Measurements from ENCODE around the gene RUBCNL. TPM values are rescaled to one million over a fixed set of nuclear protein-coding genes. Genes with fewer than 3 reads are reported as not detected.

RUBCNL gene
- total and polyA plus RNA-seq, 9 of the 15 experiments (the other 6 are each of a cell fraction or from before 2014, with no cell fraction given): 0.04 to 0.35 (median 0.12) TPM; not detected in 3

- TF ChIP-seq PHB2 (IDR thresholded peaks at IDR 0.05; ENCODE audit: low read depth) (no peak), ZNF76 (CRISPR knock-in tag; IDR thresholded peaks at IDR 0.05; ENCODE audit: borderline replicate concordance) (no peak), ZNF274 (IDR thresholded peaks at IDR 0.05; ENCODE audit: borderline replicate concordance, low read depth, low read length) (no peak), GABPA (tag; conservative IDR thresholded peaks at IDR 0.05; ENCODE audit: low read depth) (0 out of 2 replicates have a peak, but pooled peaks have one; percentile 33), SMAD4 (CRISPR knock-in tag; conservative IDR thresholded peaks at IDR 0.05) (0 out of 2 replicates have a peak, but pooled peaks have one; percentile 0), ARID4B (CRISPR knock-in tag; IDR thresholded peaks at IDR 0.05) (no peak), CC2D1A (IDR thresholded peaks at IDR 0.05) (no peak), CREM (IDR thresholded peaks at IDR 0.05; ENCODE audit: low read depth) (no peak), POLR2H (tag; IDR thresholded peaks at IDR 0.05; ENCODE audit: low read depth) (peak; percentile 22; the same call in 1 of the 2 replicates), ZNF263 (CRISPR knock-in tag; IDR thresholded peaks at IDR 0.05; ENCODE audit: borderline replicate concordance) (no peak), ZNF408 (CRISPR knock-in tag; IDR thresholded peaks at IDR 0.05; ENCODE audit: low read depth) (no peak), TFE3 (CRISPR knock-in tag; IDR thresholded peaks at IDR 0.05) (no peak)
- TF ChIP-seq, protein P1, sequence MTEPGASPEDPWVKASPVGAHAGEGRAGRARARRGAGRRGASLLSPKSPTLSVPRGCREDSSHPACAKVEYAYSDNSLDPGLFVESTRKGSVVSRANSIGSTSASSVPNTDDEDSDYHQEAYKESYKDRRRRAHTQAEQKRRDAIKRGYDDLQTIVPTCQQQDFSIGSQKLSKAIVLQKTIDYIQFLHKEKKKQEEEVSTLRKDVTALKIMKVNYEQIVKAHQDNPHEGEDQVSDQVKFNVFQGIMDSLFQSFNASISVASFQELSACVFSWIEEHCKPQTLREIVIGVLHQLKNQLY (CRISPR knock-in tag; conservative IDR thresholded peaks at IDR 0.05): no peak
- TF ChIP-seq, protein P2, sequence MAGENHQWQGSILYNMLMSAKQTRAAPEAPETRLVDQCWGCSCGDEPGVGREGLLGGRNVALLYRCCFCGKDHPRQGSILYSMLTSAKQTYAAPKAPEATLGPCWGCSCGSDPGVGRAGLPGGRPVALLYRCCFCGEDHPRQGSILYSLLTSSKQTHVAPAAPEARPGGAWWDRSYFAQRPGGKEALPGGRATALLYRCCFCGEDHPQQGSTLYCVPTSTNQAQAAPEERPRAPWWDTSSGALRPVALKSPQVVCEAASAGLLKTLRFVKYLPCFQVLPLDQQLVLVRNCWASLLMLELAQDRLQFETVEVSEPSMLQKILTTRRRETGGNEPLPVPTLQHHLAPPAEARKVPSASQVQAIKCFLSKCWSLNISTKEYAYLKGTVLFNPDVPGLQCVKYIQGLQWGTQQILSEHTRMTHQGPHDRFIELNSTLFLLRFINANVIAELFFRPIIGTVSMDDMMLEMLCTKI (IDR thresholded peaks at IDR 0.05; ENCODE audit: partially characterized antibody): no peak
Measured at GRCh38 chr13:46297361-46297811, 89.7 kb downstream of the RUBCNL start (continued).

Measured in K562 (cell line).